ENCODE results near the gene SPINK1.
"Not testable (repeated sequence)": the region's sequence is repeated elsewhere in the genome, so short reads cannot be mapped to it uniquely, and the experiment has no call there.

The SPINK1 gene

GRCh38 chr5:147854331-147854730 lies 22.9 kb upstream of the SPINK1 start:
- DNase-seq: no peak

DNA sequence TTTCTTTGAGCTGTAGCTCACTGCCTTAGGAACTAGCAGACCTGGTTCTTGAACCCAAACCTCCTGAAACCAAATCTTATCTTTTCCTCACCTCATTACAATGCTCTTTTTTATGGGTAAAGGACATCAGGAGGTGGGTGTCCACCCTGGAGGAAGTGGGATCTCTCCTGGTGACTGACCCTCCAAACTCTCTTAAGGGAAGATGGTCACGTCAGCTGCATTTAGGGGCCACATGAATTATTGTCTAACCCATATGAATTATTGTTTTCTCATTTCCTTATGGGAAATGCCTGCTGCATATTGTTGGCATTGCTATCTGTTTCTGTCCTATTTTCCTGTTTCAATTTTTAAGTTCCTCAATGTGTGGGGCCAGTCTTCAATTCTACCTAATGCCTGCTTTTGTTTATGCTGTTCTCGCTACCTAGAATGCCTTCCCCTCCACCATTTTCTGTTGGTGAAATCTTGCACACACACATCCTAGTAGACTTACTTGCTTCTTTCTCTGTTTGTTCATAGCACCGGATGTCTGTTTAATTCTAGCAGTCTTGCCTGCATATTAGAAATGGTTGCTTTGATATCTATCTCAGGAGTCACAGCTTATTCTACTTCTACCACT lies 22.0 kb upstream of the SPINK1 start:
- DNase-seq: no peak

DNA sequence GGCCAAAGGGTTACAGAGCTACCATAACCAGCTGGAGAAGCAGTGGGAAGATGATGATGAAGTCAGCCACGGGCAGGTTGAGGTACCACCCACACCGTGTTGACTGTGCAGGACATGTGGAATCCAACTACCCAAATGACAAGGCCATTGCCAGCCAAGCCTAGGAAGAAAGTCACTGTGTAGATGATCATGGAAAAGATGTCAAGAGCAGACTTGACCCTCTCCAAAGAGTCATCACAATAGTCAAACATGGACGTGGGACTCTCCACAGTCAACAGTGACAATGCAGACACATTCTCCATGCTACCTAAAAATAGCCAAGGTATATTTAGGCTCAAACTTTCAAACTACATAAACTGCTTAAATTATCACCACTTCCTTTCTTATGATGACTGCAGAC lies 20.9 kb upstream of the SPINK1 start:
- DNase-seq: no peak

- no peak for DNase-seq
Measured at GRCh38 chr5:147851578-147851977, 20.1 kb upstream of the SPINK1 start.

GRCh38 chr5:147849226-147849625 lies 17.8 kb upstream of the SPINK1 start:
- DNase-seq: no peak

DNA sequence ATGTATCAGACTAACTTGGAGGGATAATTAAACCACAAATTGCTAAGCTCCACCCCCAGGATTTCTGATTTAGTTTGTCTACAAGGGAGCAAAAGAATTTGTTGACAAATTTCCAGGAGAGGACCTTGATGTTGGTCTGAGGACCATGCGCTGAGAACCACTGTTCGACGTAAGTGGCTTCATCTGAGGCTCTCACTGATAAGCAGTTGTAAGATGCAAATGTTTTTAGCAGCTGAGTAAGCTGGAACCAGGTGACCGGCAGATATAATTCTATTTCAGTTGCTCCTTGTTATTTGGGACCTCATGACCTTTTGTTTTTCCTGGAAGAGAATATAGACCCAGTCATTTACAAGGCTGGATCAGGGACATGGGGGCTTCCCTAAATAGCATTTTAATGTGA lies 14.1 kb upstream of the SPINK1 start:
- peak; percentile 53 to 77 for DNase-seq

- DNase-seq: no peak
Measured at GRCh38 chr5:147844846-147845245, 13.4 kb upstream of the SPINK1 start.

GRCh38 chr5:147842869-147843268 lies 11.4 kb upstream of the SPINK1 start:
- no peak for DNase-seq

- DNase-seq: no peak
Measured at GRCh38 chr5:147836439-147836838, 5.0 kb upstream of the SPINK1 start.

- no peak for DNase-seq
Measured at GRCh38 chr5:147835386-147835798, 3.9 kb upstream of the SPINK1 start.

DNA sequence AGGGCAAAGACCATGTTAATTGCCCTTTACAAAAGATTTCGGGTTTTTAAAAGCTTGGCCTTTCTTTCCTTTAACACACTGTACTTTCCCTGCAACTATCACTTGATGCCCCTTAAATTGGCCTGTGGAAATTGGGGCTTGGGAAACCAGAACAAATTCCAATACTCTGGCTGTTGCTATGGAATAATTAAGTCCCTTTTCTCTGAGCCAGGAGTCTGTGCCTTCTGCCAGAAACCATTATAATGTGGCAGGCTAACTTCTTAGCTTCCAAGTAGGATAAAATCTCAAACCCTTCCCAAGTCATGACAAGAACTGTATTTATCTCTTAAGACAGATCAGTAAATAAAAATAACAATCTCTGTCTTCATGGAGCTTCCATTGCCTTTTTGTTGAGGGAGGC lies 1.1 kb upstream of the SPINK1 start:
- no peak for DNase-seq

DNA sequence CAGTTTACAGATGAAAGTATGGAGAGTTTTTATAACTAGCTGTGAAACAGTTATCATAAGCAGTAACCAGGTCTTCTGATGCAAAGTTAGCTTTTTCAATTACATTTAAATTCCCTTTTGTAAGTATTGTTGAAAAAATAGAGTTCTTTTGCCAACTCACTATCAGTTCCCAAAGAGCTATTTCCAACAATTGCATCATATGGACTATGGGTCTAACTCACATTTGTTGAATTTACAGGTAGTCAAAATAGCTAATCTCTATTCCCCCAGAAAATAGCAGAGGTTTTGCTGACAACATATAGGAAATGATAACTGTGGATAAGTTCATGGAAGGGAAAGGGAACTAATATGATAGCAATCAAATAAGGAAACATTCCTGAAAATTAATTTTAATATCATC lies 1.4 kb downstream of the SPINK1 start:
- no peak for DNase-seq

GRCh38 chr5:147827017-147827416 lies 4.5 kb downstream of the SPINK1 start:
- not testable (repeated sequence) for DNase-seq

GRCh38 chr5:147826361-147826760 lies 5.1 kb downstream of the SPINK1 start:
- DNase-seq: no peak

DNA sequence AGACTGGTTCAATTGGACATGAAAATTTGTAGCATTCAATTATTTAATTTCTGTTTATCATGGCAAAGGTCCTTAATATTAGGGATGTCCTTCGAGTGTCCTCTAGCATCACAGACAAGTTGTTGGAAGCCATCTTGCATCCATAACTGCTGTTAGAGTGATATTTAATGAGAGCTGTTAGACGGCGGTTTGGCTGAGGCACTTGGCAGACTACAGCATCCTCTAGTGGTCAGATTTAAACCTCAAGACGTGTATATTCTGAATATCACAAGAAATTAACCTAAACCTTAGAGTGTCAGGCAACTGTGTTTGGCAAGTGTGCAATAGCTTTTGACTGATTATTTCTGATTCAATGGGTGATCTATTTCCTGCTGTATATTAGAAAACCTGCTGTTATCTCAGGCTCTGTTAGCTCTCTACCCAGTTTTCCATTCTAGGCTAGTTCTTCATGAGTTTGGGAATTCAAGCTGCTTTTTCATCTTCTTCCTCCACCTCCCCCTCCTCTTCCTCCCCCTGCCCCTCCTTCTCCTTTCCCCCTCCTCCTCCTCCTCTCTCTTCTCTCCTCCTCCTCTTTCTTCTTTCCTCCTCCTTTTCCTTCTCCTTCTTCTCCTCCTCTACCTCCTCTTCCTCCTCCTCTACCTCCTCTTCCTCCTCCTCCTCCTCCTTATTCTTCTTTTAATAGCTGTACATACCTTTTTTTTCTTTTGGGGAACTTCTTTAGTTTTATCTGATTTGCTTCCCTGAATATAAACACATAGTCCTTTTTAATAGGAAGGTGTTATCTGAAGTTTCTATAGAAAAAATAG lies 8.6 kb downstream of the SPINK1 start:
- peak; percentile 64 to 82 for DNase-seq

DNA sequence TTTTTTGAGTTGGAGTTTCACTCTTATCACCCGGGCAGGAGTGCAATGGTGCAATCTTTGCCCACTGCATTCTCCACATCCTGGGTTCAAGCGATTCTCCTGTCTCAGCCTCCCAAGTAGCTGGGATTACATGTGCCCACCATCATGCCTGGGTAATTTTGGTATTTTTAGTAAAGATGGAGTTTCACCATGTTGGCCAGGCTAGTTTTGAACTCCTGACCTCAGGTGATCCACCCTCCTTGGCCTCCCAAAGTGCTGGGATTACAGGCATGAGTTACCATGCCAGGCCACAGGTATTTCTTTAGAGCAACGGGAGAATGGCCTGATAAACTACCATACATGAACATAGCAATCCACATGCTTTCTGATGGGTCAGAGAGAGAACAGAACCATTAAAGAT lies 9.2 kb downstream of the SPINK1 start:
- DNase-seq: not testable (repeated sequence)

DNA sequence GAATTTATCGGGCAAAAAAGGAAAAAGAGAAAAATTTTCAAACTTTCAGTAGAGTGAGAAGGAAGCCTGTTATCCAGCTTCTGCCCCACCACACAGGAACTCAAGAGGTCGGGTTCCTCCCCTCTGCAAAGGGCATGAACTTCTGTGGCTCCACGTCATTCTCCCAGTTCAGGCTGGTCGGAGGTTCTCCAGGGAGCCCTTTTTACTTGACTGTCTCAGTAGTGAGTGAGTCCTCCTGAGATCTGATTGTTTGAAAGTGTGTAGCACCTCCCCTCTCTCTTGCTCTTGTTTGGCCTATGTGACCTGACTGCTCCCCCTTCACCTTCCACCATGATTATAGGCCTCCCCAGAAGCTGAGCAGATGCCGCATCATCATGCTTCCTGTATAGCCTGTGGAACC lies 9.7 kb downstream of the SPINK1 start:
- DNase-seq: no peak

DNA sequence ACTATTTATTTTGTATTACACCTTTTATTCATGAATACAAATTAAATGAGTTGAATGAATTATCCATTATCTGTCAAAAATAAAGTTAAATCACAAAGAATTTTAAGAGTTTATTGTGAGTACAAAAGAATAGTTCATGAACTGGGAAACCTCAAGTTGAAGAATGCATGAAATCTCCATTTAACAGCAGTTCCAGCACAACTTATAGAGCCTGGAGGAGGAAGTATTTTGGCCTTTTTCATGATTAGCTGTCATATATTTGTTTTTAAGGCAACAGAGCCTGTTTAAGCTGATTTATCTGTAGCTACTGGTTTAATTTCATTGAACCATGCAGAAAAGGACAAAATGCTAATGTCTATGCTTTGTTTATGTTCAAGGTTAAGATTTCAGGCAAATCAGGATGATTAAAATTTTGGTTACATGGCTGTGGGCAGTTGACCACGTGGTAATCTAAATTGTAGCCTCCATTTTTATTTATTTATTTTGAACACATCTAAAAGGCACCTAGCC lies 12.2 kb downstream of the SPINK1 start:
- peak in 1 of 2 experiments; percentile 45 for DNase-seq

- DNase-seq: no peak
Measured at GRCh38 chr5:147818290-147818689, 13.2 kb downstream of the SPINK1 start.

- no peak for DNase-seq
Measured at GRCh38 chr5:147813696-147814095, 17.8 kb downstream of the SPINK1 start.

DNA sequence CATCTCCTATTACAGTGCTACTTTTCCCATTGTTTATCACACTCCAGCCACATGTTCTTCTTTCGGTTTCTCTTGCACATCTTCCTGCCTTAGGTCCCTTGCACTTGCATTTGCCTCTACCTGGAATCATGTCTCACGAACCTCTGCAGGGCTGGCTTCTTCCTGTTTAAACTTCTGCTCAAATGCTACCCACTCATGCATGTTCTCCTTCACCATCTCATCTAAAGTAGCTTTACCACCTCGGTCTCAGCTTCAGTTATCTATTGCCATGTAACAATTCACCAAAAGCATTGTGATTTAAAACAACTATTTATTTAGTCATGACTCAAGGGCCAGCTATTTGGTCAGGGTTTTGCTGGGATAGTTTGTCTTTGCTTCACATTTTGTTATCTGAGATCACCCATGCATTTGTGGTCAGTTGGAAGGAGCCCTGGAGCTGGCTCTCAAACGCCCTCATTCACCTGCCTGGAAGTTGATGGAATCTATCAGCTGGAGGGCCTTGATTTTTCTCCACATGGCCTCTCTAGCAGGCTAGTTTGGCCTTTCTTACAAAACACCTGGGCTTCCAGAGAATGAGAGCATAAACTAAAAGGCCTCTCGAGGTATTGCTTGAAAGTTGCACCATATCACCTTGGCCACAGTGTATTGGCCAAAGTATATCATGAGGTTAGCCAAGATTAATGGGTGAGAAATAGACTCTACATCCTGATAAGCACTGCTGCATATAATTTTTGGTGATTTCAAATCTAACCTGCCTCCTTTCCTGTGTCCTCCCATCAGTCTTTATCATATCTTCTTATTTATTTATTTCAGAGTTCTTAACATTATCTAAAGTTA lies 21.4 kb downstream of the SPINK1 start:
- no peak for DNase-seq

DNA sequence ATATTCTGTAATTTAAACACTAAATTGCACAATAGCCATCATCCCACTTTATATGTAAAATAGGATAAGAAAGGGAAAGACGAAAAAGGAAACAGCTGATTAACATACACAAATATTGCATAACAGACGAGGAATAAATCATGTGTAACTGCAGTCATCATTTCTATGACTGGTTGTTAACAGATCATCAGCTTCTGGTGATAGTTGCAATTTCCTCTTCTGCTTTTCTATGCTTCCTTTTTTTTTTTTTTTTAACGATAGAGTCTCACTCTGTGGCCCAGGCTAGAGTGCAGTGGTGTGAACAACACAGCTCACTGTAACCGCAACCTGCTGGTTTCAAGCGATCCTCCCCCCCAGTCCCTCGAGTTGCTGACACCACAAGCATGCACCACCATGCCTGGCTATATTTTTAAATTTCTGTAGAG lies 26.4 kb downstream of the SPINK1 start:
- peak; percentile 36 to 56 for DNase-seq

DNA sequence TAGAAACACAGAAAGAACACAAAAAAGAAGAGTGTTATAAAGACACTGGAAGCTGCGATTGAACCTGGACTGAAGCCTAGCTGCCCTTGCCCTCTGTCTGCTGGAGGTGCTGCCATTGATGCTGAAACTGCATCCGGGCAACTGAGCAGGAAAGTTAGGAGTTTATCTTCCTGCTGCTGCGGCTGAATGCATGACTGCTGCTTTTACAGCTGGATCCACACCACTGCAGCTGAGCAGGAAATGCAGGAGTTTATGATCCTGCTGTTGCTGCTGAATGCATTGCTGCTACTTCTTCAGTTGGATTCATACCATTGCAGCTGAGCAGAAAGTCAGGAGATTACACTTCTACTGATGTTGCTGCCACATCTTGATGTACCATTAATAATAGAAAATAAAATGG lies 27.1 kb downstream of the SPINK1 start:
- no peak for DNase-seq
